Transverse colon (tissue), 3 donors: Measurements from ENCODE around the gene DNAH3.

Experiments used
- EP300 ChIP-seq: sonication (generic); formaldehyde crosslinking; IDR thresholded peaks from one replicate; pipeline ENCODE4 v1.6.1; 2017; ENCODE audit warnings: antibody characterized with exemption, low read depth
- TF ChIP-seq, protein P1 (sequence below), 5 experiments: fragments of 200-600 bp in 3 of 5; fragments of 450-650 bp in 2 of 5; sonication (generic) in 3 of 5; IDR thresholded peaks; 1 replicate in 2 of 5; 2 replicates in 3 of 5; pipeline ENCODE4 v1.5.1; 2016 to 2017; ENCODE audit warnings: antibody characterized with exemption in 5 of 5, inconsistent platforms in 3 of 5, mild to moderate bottlenecking in 2 of 5, moderate library complexity in 1 of 5

DNA sequence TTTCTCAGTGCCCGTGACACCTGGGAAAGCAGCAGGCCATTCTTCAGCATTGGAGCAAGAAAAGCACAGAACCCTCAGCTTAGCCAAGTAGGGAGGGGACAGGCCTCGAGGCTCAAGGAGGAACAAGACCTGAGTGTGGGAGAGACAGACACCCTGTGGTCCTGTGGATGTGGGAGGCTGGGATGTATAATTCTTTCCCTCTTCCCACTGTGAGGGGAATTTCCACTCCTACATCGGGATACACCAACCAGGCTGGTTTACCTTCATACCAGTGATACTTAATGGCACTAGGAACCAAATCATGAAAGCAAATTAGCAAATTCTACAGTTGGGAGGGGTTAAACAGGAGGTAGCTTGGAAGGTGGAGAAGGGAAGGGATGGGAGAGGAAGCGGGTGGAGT, 208.4 kb downstream of the DNAH3 start:
- TF ChIP-seq, protein P1, sequence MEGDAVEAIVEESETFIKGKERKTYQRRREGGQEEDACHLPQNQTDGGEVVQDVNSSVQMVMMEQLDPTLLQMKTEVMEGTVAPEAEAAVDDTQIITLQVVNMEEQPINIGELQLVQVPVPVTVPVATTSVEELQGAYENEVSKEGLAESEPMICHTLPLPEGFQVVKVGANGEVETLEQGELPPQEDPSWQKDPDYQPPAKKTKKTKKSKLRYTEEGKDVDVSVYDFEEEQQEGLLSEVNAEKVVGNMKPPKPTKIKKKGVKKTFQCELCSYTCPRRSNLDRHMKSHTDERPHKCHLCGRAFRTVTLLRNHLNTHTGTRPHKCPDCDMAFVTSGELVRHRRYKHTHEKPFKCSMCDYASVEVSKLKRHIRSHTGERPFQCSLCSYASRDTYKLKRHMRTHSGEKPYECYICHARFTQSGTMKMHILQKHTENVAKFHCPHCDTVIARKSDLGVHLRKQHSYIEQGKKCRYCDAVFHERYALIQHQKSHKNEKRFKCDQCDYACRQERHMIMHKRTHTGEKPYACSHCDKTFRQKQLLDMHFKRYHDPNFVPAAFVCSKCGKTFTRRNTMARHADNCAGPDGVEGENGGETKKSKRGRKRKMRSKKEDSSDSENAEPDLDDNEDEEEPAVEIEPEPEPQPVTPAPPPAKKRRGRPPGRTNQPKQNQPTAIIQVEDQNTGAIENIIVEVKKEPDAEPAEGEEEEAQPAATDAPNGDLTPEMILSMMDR (IDR thresholded peaks at IDR 0.05): no peak
- no peak for TF ChIP-seq EP300
